Suprapubic skin (tissue), 4 donors: ENCODE results near the gene TGFB1. TPM values are rescaled to one million over a fixed set of nuclear protein-coding genes. Genes with fewer than 3 reads are reported as not detected.

Source experiments
- DNase-seq, 2 donors: peaks; one replicate each; pipeline ENCODE4 v3.0.0-alpha.2; 2019; ENCODE audit warnings: low spot score in 2 of 2
- H3K27ac ChIP-seq: fragments of 200-600 bp; sonication (generic); one replicate; pipeline ENCODE4 v1.5.1; 2019
- H3K27me3 ChIP-seq: fragments of 200-600 bp; sonication (generic); one replicate; pipeline ENCODE4 v1.5.1; 2019
- H3K36me3 ChIP-seq: fragments of 200-600 bp; sonication (generic); one replicate; pipeline ENCODE4 v1.5.1; 2019
- H3K4me1 ChIP-seq: fragments of 200-600 bp; sonication (generic); one replicate; pipeline ENCODE4 v1.5.1; 2019
- H3K4me3 ChIP-seq: fragments of 200-600 bp; sonication (generic); one replicate; pipeline ENCODE4 v1.5.1; 2019; ENCODE audit warnings: mild to moderate bottlenecking
- H3K9me3 ChIP-seq: fragments of 200-600 bp; sonication (generic); one replicate; pipeline ENCODE4 v1.5.1; 2019
- CTCF ChIP-seq, 2 donors: fragments of 200-600 bp in 1 of 2; fragments of 450-650 bp in 1 of 2; sonication (generic) in 1 of 2; IDR thresholded peaks; one replicate each; pipeline ENCODE4 v1.5.1; 2016 to 2019; ENCODE audit warnings: antibody characterized with exemption in 2 of 2, mild to moderate bottlenecking in 1 of 2, moderate library complexity in 1 of 2
- EP300 ChIP-seq: sonication (generic); formaldehyde crosslinking; IDR thresholded peaks from one replicate; pipeline ENCODE4 v1.6.1; 2017; ENCODE audit warnings: antibody characterized with exemption
- POLR2A ChIP-seq, 2 donors: fragments of 450-650 bp; IDR thresholded peaks; one replicate each; pipeline ENCODE4 v1.6.1; 2017; ENCODE audit warnings: antibody characterized with exemption in 2 of 2, mild to moderate bottlenecking in 2 of 2, moderate library complexity in 2 of 2
- POLR2AphosphoS5 ChIP-seq, 3 donors: sonication (generic); formaldehyde crosslinking; IDR thresholded peaks; one replicate each; pipeline ENCODE4 v1.6.1; 2017; ENCODE audit warnings: antibody characterized with exemption in 3 of 3
- WGBS: methylation state at CpG from one replicate; pipeline ENCODE4 v1.1.5; 2018; 5-methylcytosine and 5-hydroxymethylcytosine counted together
- total RNA-seq, 4 donors: library from RNA; depleted of rRNA; stranded (reverse); fragments of >200 nt; gene quantifications; one replicate each; pipeline ENCODE4 v1.1.0, GENCODE V29; 2016

TGFB1 gene
- total RNA-seq, 4 donors from 2014 or later = 16.4 to 19.9 (median 17.4) TPM

DNA sequence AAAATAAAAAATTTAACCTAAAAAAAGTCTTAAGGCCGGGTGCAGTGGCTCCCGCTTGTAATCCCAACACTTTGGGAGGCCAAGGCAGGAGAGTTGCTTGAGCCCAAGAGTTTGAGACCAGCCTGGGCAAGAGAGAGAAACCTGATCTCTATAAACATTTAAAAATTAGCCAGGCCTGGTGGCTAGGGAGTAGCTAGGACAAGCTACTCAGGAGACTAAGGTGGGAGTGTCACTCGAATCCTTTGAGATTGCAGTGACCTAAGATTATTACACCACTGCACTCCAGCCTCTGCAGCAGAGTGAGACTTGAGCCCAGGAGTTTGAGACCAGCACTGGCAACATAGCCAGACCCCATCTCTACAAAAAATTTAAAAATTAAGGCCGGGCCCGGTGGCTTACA, 42.6 kb downstream of the TGFB1 start:
- Histone ChIP-seq H3K4me3 (peak overlapping the region; percentile 85), H3K4me1 (peaks cover 42% of the 10 kb centered on the region), H3K36me3 (peaks cover 41% of the 10 kb centered on the region), H3K27me3 (no peaks in the 10 kb centered on the region), H3K27ac (peak overlapping the region; percentile 98), H3K9me3 (no peaks in the 10 kb centered on the region)
- WGBS = 54% methylated on average over 5 of the region's 5 CpGs
- no peak for DNase-seq
- no peak for TF ChIP-seq POLR2A (IDR thresholded peaks at IDR 0.05)
- TF ChIP-seq CTCF (IDR thresholded peaks at IDR 0.05) = no peak
- TF ChIP-seq POLR2AphosphoS5 (IDR thresholded peaks at IDR 0.05) = no peak
- no peak for TF ChIP-seq EP300

GRCh38 chr19:41310033-41310831, 43.5 kb downstream of the TGFB1 start, which contains the start of gene CCDC97:
CCDC97 (plus strand) TSS chr19:41310172; CDS start chr19:41310311, 139 bp downstream.
- peak; percentile 90 to 93 for DNase-seq
- Histone ChIP-seq H3K36me3 (peaks cover 41% of the 10 kb centered on the region), H3K9me3 (no peaks in the 10 kb centered on the region), H3K27me3 (no peaks in the 10 kb centered on the region), H3K4me1 (peaks cover 42% of the 10 kb centered on the region), H3K4me3 (peak within 1 kb of the TSS; percentile 85), H3K27ac (peak within 1 kb of the TSS; percentile 98)
- under 1% methylated on average over 46 of the region's 47 CpGs for WGBS
- TF ChIP-seq POLR2AphosphoS5 (IDR thresholded peaks at IDR 0.05) (peak; percentile 20 to 92 (median 85)), POLR2A (IDR thresholded peaks at IDR 0.05) (peak in 1 of 2 donors; percentile 59), EP300 (no peak)

GRCh38 chr19:41309180-41310032, 44.3 kb downstream of the TGFB1 start:
- no peaks in the 10 kb centered on the region for H3K27me3 ChIP-seq
- peaks cover 47% of the 10 kb centered on the region for H3K36me3 ChIP-seq
- DNase-seq = no peak
- H3K27ac ChIP-seq = peak overlapping the region; percentile 98
- 6% methylated on average over 26 of the region's 26 CpGs for WGBS
- peaks cover 42% of the 10 kb centered on the region for H3K4me1 ChIP-seq
- no peaks in the 10 kb centered on the region for H3K9me3 ChIP-seq
- peak overlapping the region; percentile 85 for H3K4me3 ChIP-seq
- TF ChIP-seq CTCF (IDR thresholded peaks at IDR 0.05) (no peak), POLR2A (IDR thresholded peaks at IDR 0.05) (no peak), POLR2AphosphoS5 (IDR thresholded peaks at IDR 0.05) (no peak), EP300 (no peak)

DNA sequence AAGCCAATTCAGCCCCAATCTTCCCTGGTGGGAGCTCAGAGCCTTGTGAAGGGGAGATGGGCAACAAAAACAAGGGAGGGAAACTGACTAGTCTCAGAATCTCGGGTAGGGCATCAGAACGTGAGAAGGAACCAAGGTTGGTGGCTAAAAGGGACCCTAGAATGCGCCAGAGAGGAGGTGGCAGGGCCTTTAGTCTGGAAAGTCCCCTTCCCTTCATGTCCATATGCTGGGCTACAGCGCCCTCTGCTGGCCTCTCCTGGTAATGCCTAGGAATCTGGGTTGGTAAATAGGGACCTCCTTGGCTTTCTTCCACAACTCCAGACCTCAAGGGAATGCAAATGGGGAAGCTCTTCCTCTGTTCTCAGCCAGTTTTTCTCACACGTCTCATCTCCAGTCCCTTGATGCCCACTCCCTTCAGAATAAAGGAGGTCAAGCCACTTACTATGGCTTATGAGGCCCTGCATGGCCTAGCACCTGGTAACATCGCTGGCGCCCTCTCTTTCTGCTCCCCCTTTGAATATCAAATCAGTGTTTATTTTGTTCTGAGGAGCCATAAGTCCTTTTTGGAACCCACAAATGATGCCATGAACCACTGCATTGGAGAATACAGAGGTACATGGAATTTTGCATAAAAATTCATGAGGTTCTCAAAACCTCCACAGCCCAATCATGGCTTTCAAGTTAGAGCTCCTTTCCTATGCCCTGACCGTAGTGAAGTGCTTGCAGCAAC, 45.1 kb downstream of the TGFB1 start:
- H3K4me3 ChIP-seq = peak overlapping the region; percentile 85
- 16% methylated on average over 8 of the region's 8 CpGs for WGBS

More for the DNA sequence above, 45.1 kb downstream of the TGFB1 start:
- Histone ChIP-seq H3K4me1 (peaks cover 42% of the 10 kb centered on the region), H3K36me3 (peaks cover 48% of the 10 kb centered on the region), H3K27ac (peak overlapping the region; percentile 98), H3K27me3 (no peaks in the 10 kb centered on the region), H3K9me3 (no peaks in the 10 kb centered on the region)
- TF ChIP-seq CTCF (IDR thresholded peaks at IDR 0.05) = peak; percentile 91 to 98
- no peak for TF ChIP-seq POLR2A (IDR thresholded peaks at IDR 0.05)
- no peak for TF ChIP-seq EP300
- TF ChIP-seq POLR2AphosphoS5 (IDR thresholded peaks at IDR 0.05) = peak in 2 of 3 donors; percentile 35 to 76
- DNase-seq = peak; percentile 96 to 97
